Trophoblast cell (in vitro differentiated cells and primary cell): ENCODE results near the gene MUTYH.
A peak's percentile ranks its signal among the peaks of the same experiment; 100 is the strongest.

ENCODE experiments used
- DNase-seq, 2 donors: peaks; one replicate each; pipeline ENCODE4 v3.0.0-alpha.2; 2016
- H2AFZ ChIP-seq: 2 replicates; pipeline ENCODE4 v1.6.1; 2013; ENCODE audit warnings: low read length, moderate library complexity, mild to moderate bottlenecking; ENCODE audit not compliant: insufficient read depth, poor library complexity
- H2AK5ac ChIP-seq: 2 replicates; pipeline ENCODE4 v1.6.1; 2013; ENCODE audit warnings: mild to moderate bottlenecking, low read length
- H2BK120ac ChIP-seq: 2 replicates; pipeline ENCODE4 v1.6.1; 2013; ENCODE audit warnings: low read length, mild to moderate bottlenecking, moderate library complexity; ENCODE audit not compliant: insufficient read depth, poor library complexity
- H2BK12ac ChIP-seq: 2 replicates; pipeline ENCODE4 v1.6.1; 2013; ENCODE audit warnings: mild to moderate bottlenecking, low read length, moderate library complexity
- H2BK5ac ChIP-seq: 2 replicates; pipeline ENCODE4 v1.6.1; 2013; ENCODE audit warnings: low read length, low read depth, moderate library complexity, mild to moderate bottlenecking; ENCODE audit not compliant: poor library complexity
- H3K14ac ChIP-seq: 2 replicates; pipeline ENCODE4 v1.6.1; 2013; ENCODE audit warnings: mild to moderate bottlenecking, low read length
- H3K18ac ChIP-seq: 2 replicates; pipeline ENCODE4 v1.6.1; 2013; ENCODE audit warnings: mild to moderate bottlenecking, low read length
- H3K23ac ChIP-seq: 2 replicates; pipeline ENCODE4 v1.6.1; 2013; ENCODE audit warnings: low read length
- H3K27ac ChIP-seq: 2 replicates; pipeline ENCODE4 v1.5.1; 2013; ENCODE audit warnings: low read depth, mild to moderate bottlenecking, inconsistent platforms, low read length, moderate library complexity
- H3K27me3 ChIP-seq: 2 replicates; pipeline ENCODE4 v1.6.1; 2013; ENCODE audit warnings: inconsistent platforms, mild to moderate bottlenecking, low read length, moderate library complexity; ENCODE audit not compliant: insufficient read depth
- H3K36me3 ChIP-seq, 2 experiments: 1 replicate in 1 of 2; 2 replicates in 1 of 2; pipeline ENCODE4 v1.6.1; 2013; ENCODE audit warnings: low read length in 2 of 2, mild to moderate bottlenecking in 2 of 2, moderate library complexity in 1 of 2; ENCODE audit not compliant: insufficient read depth in 2 of 2, control insufficient read depth in 1 of 2
- H3K4ac ChIP-seq: 2 replicates; pipeline ENCODE4 v1.6.1; 2013; ENCODE audit warnings: low read depth, mild to moderate bottlenecking, low read length, moderate library complexity
- H3K4me1 ChIP-seq, 2 experiments: 1 replicate in 1 of 2; 2 replicates in 1 of 2; pipeline ENCODE4 v1.6.1; 2013; ENCODE audit warnings: low read length in 2 of 2, mild to moderate bottlenecking in 2 of 2, moderate library complexity in 1 of 2; ENCODE audit not compliant: insufficient read depth in 2 of 2, control insufficient read depth in 1 of 2
- H3K4me2 ChIP-seq: 2 replicates; pipeline ENCODE4 v1.6.1; 2013; ENCODE audit warnings: inconsistent platforms, mild to moderate bottlenecking, low read length, moderate library complexity
- H3K4me3 ChIP-seq: 2 replicates; pipeline ENCODE4 v1.5.1; 2013; ENCODE audit warnings: mild to moderate bottlenecking, low read depth, low read length, inconsistent platforms
- H3K79me1 ChIP-seq: one replicate; pipeline ENCODE4 v1.6.1; 2013; ENCODE audit warnings: low read length
- H3K79me2 ChIP-seq: 2 replicates; pipeline ENCODE4 v1.6.1; 2013; ENCODE audit warnings: low read length, mild to moderate bottlenecking; ENCODE audit not compliant: control insufficient read depth, insufficient read depth, poor library complexity
- H3K9ac ChIP-seq: 2 replicates; pipeline ENCODE4 v1.6.1; 2013; ENCODE audit warnings: mild to moderate bottlenecking, low read length
- H3K9me3 ChIP-seq: 2 replicates; pipeline ENCODE4 v1.6.1; 2013; ENCODE audit warnings: low read depth, mild to moderate bottlenecking, control low read depth, inconsistent platforms, low read length; ENCODE audit not compliant: insufficient read depth
- H4K12ac ChIP-seq: 2 replicates; pipeline ENCODE4 v1.6.1; 2013; ENCODE audit warnings: low read depth, mild to moderate bottlenecking, low read length, moderate library complexity
- H4K8ac ChIP-seq: 2 replicates; pipeline ENCODE4 v1.6.1; 2013; ENCODE audit warnings: low read depth, mild to moderate bottlenecking, low read length, moderate library complexity
- H4K91ac ChIP-seq: one replicate; pipeline ENCODE4 v1.6.1; 2013; ENCODE audit warnings: low read depth, mild to moderate bottlenecking, low read length, moderate library complexity
- WGBS: extraction: QIAGEN DNeasy Blood & Tissue Kit; methylation state at CpG from one replicate; pipeline ENCODE4 v1.1.7; 2013; ENCODE audit warnings: missing lambda C conversion rate; ENCODE audit not compliant: insufficient read length, insufficient coverage; ENCODE audit errors: extremely low coverage; 5-methylcytosine and 5-hydroxymethylcytosine counted together

Gene MUTYH

DNA sequence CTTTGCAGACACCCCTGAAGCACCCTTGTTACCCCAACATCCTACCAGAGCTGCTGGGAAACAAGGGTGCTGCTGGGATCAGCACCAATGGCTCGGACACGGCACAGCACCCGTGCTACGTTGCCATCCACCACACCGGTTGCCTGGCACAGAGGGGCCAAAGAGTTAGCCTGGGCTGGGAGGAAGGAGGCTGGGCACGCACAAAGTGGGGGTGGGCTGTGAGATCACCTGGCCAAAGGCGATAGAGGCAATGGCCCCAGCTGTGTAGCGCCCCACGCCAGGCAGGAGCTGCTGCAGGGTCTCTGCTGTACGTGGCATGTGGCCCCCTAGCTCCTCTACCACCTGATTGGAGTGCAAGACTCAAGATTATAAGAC, 7.9 kb downstream of the MUTYH start:
- H4K8ac ChIP-seq, result no peak overlapping the region
- H2BK12ac ChIP-seq, result no peak overlapping the region
- H3K14ac ChIP-seq, result no peak overlapping the region
- peaks cover under 1% of the 10 kb centered on the region for H3K9me3 ChIP-seq
- no peaks in the 10 kb centered on the region for H3K27me3 ChIP-seq
- H3K4me1 ChIP-seq, result peaks cover 21 to 34% of the 10 kb centered on the region in 2 experiments
- peaks cover 4% of the 10 kb centered on the region for H3K79me1 ChIP-seq
- peaks cover 16 to 20% of the 10 kb centered on the region in 2 experiments for H3K36me3 ChIP-seq
- H3K4ac ChIP-seq, result no peak overlapping the region
- no peak for DNase-seq
- no peak overlapping the region for H3K23ac ChIP-seq
- no peak overlapping the region for H3K9ac ChIP-seq
- no peak overlapping the region for H2AFZ ChIP-seq
- H2AK5ac ChIP-seq, result no peak overlapping the region
- no CpG with 5 or more reads among the region's 10 CpGs for WGBS
- H3K4me2 ChIP-seq, result no peak overlapping the region
- H3K27ac ChIP-seq, result no peak overlapping the region
- H2BK120ac ChIP-seq, result no peak overlapping the region
- no peak overlapping the region for H2BK5ac ChIP-seq
- no peak overlapping the region for H4K91ac ChIP-seq
- H3K18ac ChIP-seq, result no peak overlapping the region
- H4K12ac ChIP-seq, result no peak overlapping the region
- H3K79me2 ChIP-seq, result no peaks in the 10 kb centered on the region
- no peak overlapping the region for H3K4me3 ChIP-seq

DNA sequence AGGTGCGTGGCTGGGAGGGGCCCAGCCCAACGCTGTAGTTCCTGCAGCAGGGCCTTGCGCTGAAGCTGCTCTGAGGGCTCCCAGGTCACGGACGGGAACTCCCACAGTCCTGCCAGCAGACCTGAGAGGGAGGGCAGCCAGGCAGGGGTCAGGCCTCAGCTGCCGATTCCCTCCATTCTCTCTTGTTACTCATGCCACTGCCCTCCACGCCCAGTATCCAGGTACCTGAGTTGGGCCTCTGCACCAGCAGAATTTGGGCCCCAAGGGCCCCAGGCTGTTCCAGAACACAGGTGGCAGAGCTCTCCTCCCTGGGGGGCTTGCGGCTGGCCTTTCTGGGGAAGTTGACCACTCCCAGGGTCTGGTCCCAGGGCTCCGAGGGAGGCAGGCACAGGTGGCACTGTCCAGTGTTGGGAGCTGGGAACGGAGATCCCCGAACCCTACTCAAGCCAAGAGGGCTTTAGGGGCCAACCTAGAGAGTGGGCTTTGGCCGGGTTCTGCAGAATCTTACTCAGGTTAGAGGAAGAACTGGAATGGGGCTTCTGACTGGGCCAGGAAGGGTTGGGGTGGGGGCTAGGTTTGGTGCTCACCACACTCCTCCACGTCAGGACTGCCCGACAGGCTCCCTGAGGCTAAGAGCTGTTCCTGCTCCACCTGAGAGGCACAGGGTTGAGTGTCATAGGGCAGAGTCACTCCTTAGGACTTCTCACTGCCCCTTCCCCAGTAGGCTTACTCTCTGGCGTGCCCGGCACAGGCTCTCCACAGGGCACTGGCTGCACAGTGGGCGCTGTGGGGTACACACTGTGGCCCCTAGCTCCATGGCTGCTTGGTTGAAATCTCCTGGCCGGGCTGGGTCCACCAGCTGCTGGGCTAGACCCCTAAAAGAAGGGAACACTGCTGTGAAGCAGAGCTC, 8.5 kb downstream of the MUTYH start:
- no peak overlapping the region for H2BK5ac ChIP-seq
- H2AFZ ChIP-seq, result no peak overlapping the region
- peaks cover 16 to 20% of the 10 kb centered on the region in 2 experiments for H3K36me3 ChIP-seq
- no peaks in the 10 kb centered on the region for H3K79me2 ChIP-seq
- no peak overlapping the region for H2AK5ac ChIP-seq
- peaks cover 4% of the 10 kb centered on the region for H3K9me3 ChIP-seq
- peaks cover 6% of the 10 kb centered on the region for H3K79me1 ChIP-seq
- no peak overlapping the region for H3K4ac ChIP-seq
- no peak overlapping the region for H3K23ac ChIP-seq
- no peak overlapping the region for H3K4me2 ChIP-seq
- no peak overlapping the region for H3K18ac ChIP-seq
- no peak overlapping the region for H4K12ac ChIP-seq
- H3K27ac ChIP-seq, result no peak overlapping the region
- no peak overlapping the region for H3K14ac ChIP-seq
- H4K8ac ChIP-seq, result no peak overlapping the region
- H3K9ac ChIP-seq, result no peak overlapping the region
- no peak for DNase-seq
- H2BK120ac ChIP-seq, result no peak overlapping the region
- peak overlapping the region; percentile 30 for H2BK12ac ChIP-seq
- H4K91ac ChIP-seq, result no peak overlapping the region
- no peak overlapping the region for H3K4me3 ChIP-seq
- H3K4me1 ChIP-seq, result peaks cover 25 to 38% of the 10 kb centered on the region in 2 experiments
- H3K27me3 ChIP-seq, result no peaks in the 10 kb centered on the region
- WGBS, result no CpG with 5 or more reads among the region's 18 CpGs

DNA sequence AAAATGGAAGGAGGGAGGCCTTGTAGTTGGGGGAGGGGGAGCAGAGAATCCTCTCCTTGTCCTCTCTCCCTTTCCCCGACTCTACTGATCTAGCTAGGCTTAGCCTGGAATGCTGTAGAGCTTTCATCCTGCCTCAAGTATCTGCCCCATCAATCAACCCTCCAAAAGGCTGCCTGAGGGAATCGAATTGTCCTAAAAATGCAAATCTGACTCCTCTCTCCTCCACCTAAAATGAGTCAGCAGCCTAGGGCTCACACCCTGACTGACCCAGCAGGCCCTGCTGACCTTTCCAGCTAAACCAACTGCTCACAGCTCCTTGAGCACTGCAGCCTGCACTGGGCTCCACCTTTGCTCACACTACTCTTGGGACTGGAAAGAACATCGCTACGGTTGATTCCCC, 10.8 kb downstream of the MUTYH start:
- WGBS, result no CpG with 5 or more reads among the region's 4 CpGs
- H3K36me3 ChIP-seq, result peaks cover 16 to 20% of the 10 kb centered on the region in 2 experiments
- no peak overlapping the region for H4K8ac ChIP-seq
- peaks cover 8% of the 10 kb centered on the region for H3K79me1 ChIP-seq
- H3K9ac ChIP-seq, result no peak overlapping the region
- no peak overlapping the region for H2BK5ac ChIP-seq
- no peak overlapping the region for H3K18ac ChIP-seq
- no peak overlapping the region for H4K12ac ChIP-seq
- H4K91ac ChIP-seq, result no peak overlapping the region
- no peak overlapping the region for H3K4ac ChIP-seq
- peak; percentile 60 to 67 for DNase-seq
- H2AFZ ChIP-seq, result no peak overlapping the region
- peaks cover 4% of the 10 kb centered on the region for H3K9me3 ChIP-seq
- peak overlapping the region; percentile 42 for H3K4me2 ChIP-seq
- H2BK120ac ChIP-seq, result no peak overlapping the region
- no peak overlapping the region for H2AK5ac ChIP-seq
- peaks cover 24 to 36% of the 10 kb centered on the region in 2 experiments for H3K4me1 ChIP-seq
- peak overlapping the region; percentile 37 for H3K27ac ChIP-seq
- no peak overlapping the region for H3K14ac ChIP-seq
- peak overlapping the region; percentile 42 for H2BK12ac ChIP-seq
- no peak overlapping the region for H3K23ac ChIP-seq
- no peak overlapping the region for H3K4me3 ChIP-seq
- H3K79me2 ChIP-seq, result no peaks in the 10 kb centered on the region
- no peaks in the 10 kb centered on the region for H3K27me3 ChIP-seq

DNA sequence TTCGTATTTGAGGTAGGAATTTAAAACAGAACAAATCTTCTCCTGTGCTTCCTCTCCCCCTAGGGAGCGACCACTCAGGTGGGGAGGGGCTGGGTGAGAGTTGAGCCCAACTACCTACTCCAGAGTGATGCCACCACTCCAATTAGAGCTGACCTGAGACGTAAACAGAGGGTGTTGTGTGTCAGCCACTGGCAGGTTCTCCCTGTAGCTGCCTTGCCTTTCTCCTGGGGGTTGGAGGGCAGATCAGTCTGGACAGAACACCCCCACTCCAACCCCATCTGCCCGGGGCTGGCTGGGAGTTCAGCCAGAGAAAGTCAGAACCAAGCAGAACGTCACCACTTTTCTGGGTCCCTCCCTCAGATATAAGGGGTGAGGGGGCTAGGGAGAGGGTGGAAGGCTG, 11.6 kb downstream of the MUTYH start:
- Histone ChIP-seq H2AK5ac (peak overlapping the region; percentile 7), H3K9ac (no peak overlapping the region), H3K4me1 (peaks cover 24 to 36% of the 10 kb centered on the region in 2 experiments), H3K4ac (no peak overlapping the region), H4K91ac (peak overlapping the region; percentile 50), H2BK120ac (no peak overlapping the region), H3K9me3 (peaks cover 4% of the 10 kb centered on the region), H3K4me2 (no peak overlapping the region), H3K4me3 (no peak overlapping the region), H3K27me3 (no peaks in the 10 kb centered on the region), H3K79me2 (no peaks in the 10 kb centered on the region), H3K23ac (no peak overlapping the region), H3K27ac (peak overlapping the region; percentile 37), H4K8ac (no peak overlapping the region), H3K18ac (peak overlapping the region; percentile 58), H2AFZ (peak overlapping the region; percentile 10), H3K14ac (peak overlapping the region; percentile 6), H2BK12ac (peak overlapping the region; percentile 19), H2BK5ac (peak overlapping the region; percentile 39), H4K12ac (no peak overlapping the region), H3K79me1 (peaks cover 8% of the 10 kb centered on the region), H3K36me3 (peaks cover 16 to 20% of the 10 kb centered on the region in 2 experiments)
- no CpG with 5 or more reads among the region's 5 CpGs for whole genome bisulfite sequencing
- DNase-seq, result no peak
